CD14-positive monocyte (primary cell): ENCODE data around the gene USP46. TPM values are rescaled to one million over a fixed set of nuclear protein-coding genes. Genes with fewer than 3 reads are reported as not detected.

ENCODE experiments used
- DNase-seq, 3 donors: peaks; one replicate each; pipeline ENCODE4 v3.0.0-alpha.2; 2011 to 2022
- H2AFZ ChIP-seq: 2 replicates; pipeline ENCODE4 v1.6.0; 2012; ENCODE audit warnings: mild to moderate bottlenecking, low read depth, low read length, inconsistent platforms; ENCODE audit not compliant: insufficient read depth, poor library complexity, severe bottlenecking
- H3K27ac ChIP-seq, 2 donors: 1 replicate in 1 of 2; 2 replicates in 1 of 2; pipeline ENCODE4 v1.5.1; 2012 to 2013; ENCODE audit warnings: low read length in 2 of 2, control low read depth in 1 of 2, inconsistent platforms in 1 of 2, low read depth in 1 of 2, mild to moderate bottlenecking in 1 of 2
- H3K27me3 ChIP-seq, 2 donors: one replicate each; pipeline versions ENCODE4 v1.6.0 to v1.6.1; 2011 to 2013; ENCODE audit warnings: low read length in 2 of 2; ENCODE audit not compliant: control insufficient read depth in 2 of 2, insufficient read depth in 2 of 2
- H3K36me3 ChIP-seq, 2 donors: replicated peaks in 1 of 2; 1 replicate in 1 of 2; 2 replicates in 1 of 2; pipeline versions ENCODE4 v1.5.1 to v1.6.1; 2012 to 2013; ENCODE audit warnings: low read length in 2 of 2, control low read depth in 1 of 2, inconsistent platforms in 1 of 2, mild to moderate bottlenecking in 1 of 2; ENCODE audit not compliant: insufficient read depth in 2 of 2, control insufficient read depth in 1 of 2
- H3K4me1 ChIP-seq, 2 donors: 1 replicate in 1 of 2; 2 replicates in 1 of 2; pipeline versions ENCODE4 v1.5.1 to v1.6.1; 2012 to 2013; ENCODE audit warnings: low read length in 2 of 2, control low read depth in 1 of 2, inconsistent platforms in 1 of 2, mild to moderate bottlenecking in 1 of 2, moderate library complexity in 1 of 2; ENCODE audit not compliant: insufficient read depth in 2 of 2, control insufficient read depth in 1 of 2
- H3K4me2 ChIP-seq: replicated peaks from 2 replicates; pipeline ENCODE3; 2012; ENCODE audit warnings: low read length, moderate library complexity, mild to moderate bottlenecking; ENCODE audit not compliant: poor library complexity, severe bottlenecking; ENCODE audit errors: extremely low read depth
- H3K4me3 ChIP-seq, 3 experiments: fragments of 200-600 bp in 1 of 3; sonication (generic) in 1 of 3; replicated peaks in 1 of 3; 1 replicate in 2 of 3; 2 replicates in 1 of 3; pipeline ENCODE4 v1.5.1; 2011 to 2013; ENCODE audit warnings: low read length in 3 of 3, mild to moderate bottlenecking in 3 of 3, control low read depth in 2 of 3, low read depth in 2 of 3, inconsistent platforms in 1 of 3, moderate library complexity in 1 of 3
- H3K79me2 ChIP-seq: 2 replicates; pipeline ENCODE4 v1.6.0; 2012; ENCODE audit warnings: mild to moderate bottlenecking, control low read depth, inconsistent platforms, low read length, moderate library complexity; ENCODE audit not compliant: insufficient read depth
- H3K9ac ChIP-seq: 2 replicates; pipeline ENCODE4 v1.6.0; 2017; ENCODE audit warnings: low read length, mild to moderate bottlenecking; ENCODE audit not compliant: insufficient read depth, poor library complexity, severe bottlenecking
- H3K9me3 ChIP-seq, 2 donors: replicated peaks in 1 of 2; 1 replicate in 1 of 2; 2 replicates in 1 of 2; pipeline versions ENCODE4 v1.5.1 to v1.6.1; 2012 to 2013; ENCODE audit warnings: low read length in 2 of 2, control low read depth in 1 of 2; ENCODE audit not compliant: control insufficient read depth in 1 of 2, insufficient read depth in 1 of 2
- H4K20me1 ChIP-seq: 2 replicates; pipeline ENCODE4 v1.6.0; 2012; ENCODE audit warnings: mild to moderate bottlenecking, low read length, control low read depth, moderate library complexity; ENCODE audit not compliant: insufficient read depth
- H3K27ac Mint-ChIP-seq, 7 donors: one replicate each; pipeline ENCODE4 v1.8.0; 2020; ENCODE audit warnings: mild to moderate bottlenecking in 7 of 7, mixed read lengths in 7 of 7, moderate library complexity in 6 of 7, inconsistent platforms in 2 of 7
- H3K27me3 Mint-ChIP-seq, 3 donors: one replicate each; pipeline ENCODE4 v1.8.0; 2021 to 2022; ENCODE audit warnings: low read depth in 3 of 3, mild to moderate bottlenecking in 3 of 3, mixed read lengths in 3 of 3, moderate library complexity in 3 of 3, inconsistent platforms in 1 of 3
- H3K36me3 Mint-ChIP-seq, 2 donors: one replicate each; pipeline ENCODE4 v1.8.0; 2020; ENCODE audit warnings: mixed read lengths in 2 of 2, inconsistent platforms in 1 of 2, mild to moderate bottlenecking in 1 of 2
- H3K4me1 Mint-ChIP-seq: one replicate; pipeline ENCODE4 v1.8.0; 2020; ENCODE audit warnings: mild to moderate bottlenecking, mixed read lengths
- H3K4me3 Mint-ChIP-seq, 2 donors: one replicate each; pipeline ENCODE4 v1.8.0; 2020; ENCODE audit warnings: mild to moderate bottlenecking in 2 of 2, mixed read lengths in 2 of 2, moderate library complexity in 1 of 2
- H3K9me3 Mint-ChIP-seq, 7 donors: one replicate each; pipeline ENCODE4 v1.8.0; 2020 to 2022; ENCODE audit warnings: mixed read lengths in 7 of 7, mild to moderate bottlenecking in 6 of 7, moderate library complexity in 6 of 7, inconsistent platforms in 2 of 7
- WGBS: methylation state at CpG from one replicate; pipeline ENCODE4 v1.1.5; 2013; ENCODE audit warnings: missing lambda C conversion rate; ENCODE audit not compliant: insufficient coverage; 5-methylcytosine and 5-hydroxymethylcytosine counted together
- intact Hi-C, 2 donors: fragments of 100-400 bp; cut with micrococcal nuclease; formaldehyde crosslinking; loops; one replicate each; pipeline versions ENCODE4 v1.15.0 to v1.15.1; 2023
- polyA plus RNA-seq, 3 donors: library from polyadenylated mRNA; depleted of rRNA in 1 of 3; unstranded in 2 of 3; stranded (reverse) in 1 of 3; fragments of 300-500 nt in 2 of 3; fragments of >200 nt in 1 of 3; fragmentation: Illumina TruSeq in 2 of 3; gene quantifications; 1 replicate in 2 of 3; 2 replicates in 1 of 3; pipeline ENCODE4 v1.2.3, GENCODE V29; 2012 to 2021
- TF ChIP-seq, protein P1 (sequence below): fragments of 200-600 bp; IDR thresholded peaks from one replicate; pipeline ENCODE4 v1.8.0; 2022; ENCODE audit warnings: antibody characterized with exemption, mild to moderate bottlenecking

USP46 gene
- polyA plus RNA-seq, 3 donors = 2.3 to 3.9 (median 2.7) TPM

DNA sequence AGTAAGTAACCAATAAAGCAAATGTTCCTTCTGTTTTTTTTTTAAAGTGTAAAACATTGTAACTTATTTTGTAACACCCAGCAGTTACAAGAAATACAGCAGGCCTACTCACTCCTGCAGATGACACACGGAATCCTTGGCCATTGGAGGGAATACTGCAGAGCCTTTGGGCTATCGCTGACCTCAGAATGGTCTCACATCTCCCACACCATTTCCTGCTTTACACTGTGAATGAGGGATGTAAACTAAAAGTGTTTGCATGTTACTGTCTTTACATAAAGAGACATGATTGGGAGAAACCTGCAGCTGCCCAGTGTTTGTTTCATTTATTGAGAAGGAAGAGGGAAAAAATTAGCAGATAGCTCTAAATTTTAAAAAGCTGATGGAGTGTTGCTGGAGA lies 64.1 kb downstream of the USP46 start:
- Mint-ChIP-seq H3K4me1 (no peaks in the 10 kb centered on the region), H3K27ac (no peak overlapping the region), H3K27me3 (no peaks in the 10 kb centered on the region), H3K4me3 (no peak overlapping the region), H3K36me3 (peaks cover 32 to 37% of the 10 kb centered on the region in 2 donors), H3K9me3 (peaks cover 0 to 3% (median 0%) of the 10 kb centered on the region in 7 donors)
- intact Hi-C loops = no loop called here
- H3K27ac ChIP-seq = no peak overlapping the region
- no peaks in the 10 kb centered on the region for H3K79me2 ChIP-seq
- H3K9me3 ChIP-seq = no peaks in the 10 kb centered on the region
- DNase-seq = no peak
- no peaks in the 10 kb centered on the region for H3K4me1 ChIP-seq
- peaks cover 12 to 34% of the 10 kb centered on the region in 2 donors for H3K36me3 ChIP-seq
- no peak overlapping the region for H3K4me2 ChIP-seq
- no peak overlapping the region for H2AFZ ChIP-seq
- no peak overlapping the region for H3K9ac ChIP-seq
- no CpG with 5 or more reads among the region's 2 CpGs for WGBS
- no peaks in the 10 kb centered on the region for H4K20me1 ChIP-seq
- H3K4me3 ChIP-seq = no peak overlapping the region
- H3K27me3 ChIP-seq = no peaks in the 10 kb centered on the region
- TF ChIP-seq, protein P1, sequence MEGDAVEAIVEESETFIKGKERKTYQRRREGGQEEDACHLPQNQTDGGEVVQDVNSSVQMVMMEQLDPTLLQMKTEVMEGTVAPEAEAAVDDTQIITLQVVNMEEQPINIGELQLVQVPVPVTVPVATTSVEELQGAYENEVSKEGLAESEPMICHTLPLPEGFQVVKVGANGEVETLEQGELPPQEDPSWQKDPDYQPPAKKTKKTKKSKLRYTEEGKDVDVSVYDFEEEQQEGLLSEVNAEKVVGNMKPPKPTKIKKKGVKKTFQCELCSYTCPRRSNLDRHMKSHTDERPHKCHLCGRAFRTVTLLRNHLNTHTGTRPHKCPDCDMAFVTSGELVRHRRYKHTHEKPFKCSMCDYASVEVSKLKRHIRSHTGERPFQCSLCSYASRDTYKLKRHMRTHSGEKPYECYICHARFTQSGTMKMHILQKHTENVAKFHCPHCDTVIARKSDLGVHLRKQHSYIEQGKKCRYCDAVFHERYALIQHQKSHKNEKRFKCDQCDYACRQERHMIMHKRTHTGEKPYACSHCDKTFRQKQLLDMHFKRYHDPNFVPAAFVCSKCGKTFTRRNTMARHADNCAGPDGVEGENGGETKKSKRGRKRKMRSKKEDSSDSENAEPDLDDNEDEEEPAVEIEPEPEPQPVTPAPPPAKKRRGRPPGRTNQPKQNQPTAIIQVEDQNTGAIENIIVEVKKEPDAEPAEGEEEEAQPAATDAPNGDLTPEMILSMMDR = no peak

DNA sequence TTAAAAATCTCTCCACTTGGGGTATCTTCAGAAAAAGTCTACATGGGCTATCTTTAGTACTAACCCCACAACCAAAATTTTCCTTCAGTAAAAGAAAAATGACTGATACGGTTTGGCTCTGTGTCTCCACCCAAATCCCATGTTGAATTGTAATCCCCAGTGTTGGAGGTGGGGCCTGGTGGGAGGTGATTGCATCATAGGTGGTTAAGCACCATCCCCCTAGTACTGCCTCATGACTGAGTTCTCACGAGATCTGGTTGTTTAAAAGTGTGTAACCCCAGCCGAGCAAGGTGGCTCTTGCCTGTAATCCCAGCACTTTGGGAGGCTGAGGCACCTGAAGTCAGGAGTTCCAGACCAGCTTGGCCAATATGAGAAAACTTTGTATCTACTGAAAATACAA lies 66.8 kb downstream of the USP46 start:
- no peaks in the 10 kb centered on the region for H3K4me1 Mint-ChIP-seq
- Histone ChIP-seq H2AFZ (no peak overlapping the region), H3K9me3 (no peaks in the 10 kb centered on the region), H3K27ac (no peak overlapping the region), H3K36me3 (peaks cover 4 to 13% of the 10 kb centered on the region in 2 donors), H3K4me2 (no peak overlapping the region), H3K9ac (no peak overlapping the region), H3K27me3 (no peaks in the 10 kb centered on the region), H3K79me2 (no peaks in the 10 kb centered on the region), H4K20me1 (no peaks in the 10 kb centered on the region), H3K4me1 (no peaks in the 10 kb centered on the region), H3K4me3 (no peak overlapping the region)
- intact Hi-C loops = no loop called here
- TF ChIP-seq, protein P1 = no peak
- H3K27me3 Mint-ChIP-seq = no peaks in the 10 kb centered on the region
- H3K36me3 Mint-ChIP-seq = peaks cover 20 to 21% of the 10 kb centered on the region in 2 donors
- H3K4me3 Mint-ChIP-seq = no peak overlapping the region
- WGBS = 80% methylated on average over 1 of the region's 3 CpGs
- no peak for DNase-seq
- peaks cover 0 to 3% (median 0%) of the 10 kb centered on the region in 7 donors for H3K9me3 Mint-ChIP-seq
- H3K27ac Mint-ChIP-seq = no peak overlapping the region
